ENCODE data around the gene CHRNB4. TPM values are rescaled to one million over a fixed set of nuclear protein-coding genes. Genes with fewer than 3 reads are reported as not detected.

The CHRNB4 gene
- polyA plus RNA-seq, 3 donors, result 0.03 TPM; not detected in 1

DNA sequence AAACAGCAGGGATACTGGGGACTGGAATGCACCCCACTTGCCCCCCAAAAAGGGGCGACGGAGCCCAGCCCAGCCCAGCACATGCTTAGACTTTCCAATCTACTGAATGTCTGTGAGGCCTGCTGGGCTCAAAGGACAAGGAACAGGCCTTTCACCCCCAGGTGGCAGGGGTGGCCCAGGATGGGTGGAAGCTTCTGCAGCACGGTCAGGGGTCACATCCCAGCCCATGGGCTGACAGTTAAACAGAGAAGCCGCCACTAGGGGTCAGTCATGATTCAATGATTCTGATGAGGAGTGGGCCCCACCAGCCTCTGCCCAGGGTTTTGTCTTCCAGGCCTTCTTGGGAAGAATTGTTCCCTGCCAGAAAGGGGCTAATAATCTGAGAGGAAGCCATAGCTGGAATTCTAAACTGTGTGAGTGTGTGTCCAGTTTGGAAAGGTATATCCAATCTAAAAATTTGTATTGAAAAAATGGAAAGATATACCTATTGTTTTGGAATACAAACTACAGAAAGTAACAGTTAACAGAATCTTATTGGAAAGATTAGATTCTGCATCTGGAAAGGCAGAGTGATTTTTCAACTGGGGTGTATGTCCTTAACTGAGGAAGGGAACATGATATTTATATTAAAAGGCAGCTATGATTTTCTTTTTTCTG lies 2.2 kb downstream of the CHRNB4 start:
- WGBS, 3 donors, result 44 to 49% (median 47%) methylated on average over 4 of the region's 4 CpGs
- H3K27ac ChIP-seq (ENCODE audit: low read depth, low read length), result no peak overlapping the region

DNA sequence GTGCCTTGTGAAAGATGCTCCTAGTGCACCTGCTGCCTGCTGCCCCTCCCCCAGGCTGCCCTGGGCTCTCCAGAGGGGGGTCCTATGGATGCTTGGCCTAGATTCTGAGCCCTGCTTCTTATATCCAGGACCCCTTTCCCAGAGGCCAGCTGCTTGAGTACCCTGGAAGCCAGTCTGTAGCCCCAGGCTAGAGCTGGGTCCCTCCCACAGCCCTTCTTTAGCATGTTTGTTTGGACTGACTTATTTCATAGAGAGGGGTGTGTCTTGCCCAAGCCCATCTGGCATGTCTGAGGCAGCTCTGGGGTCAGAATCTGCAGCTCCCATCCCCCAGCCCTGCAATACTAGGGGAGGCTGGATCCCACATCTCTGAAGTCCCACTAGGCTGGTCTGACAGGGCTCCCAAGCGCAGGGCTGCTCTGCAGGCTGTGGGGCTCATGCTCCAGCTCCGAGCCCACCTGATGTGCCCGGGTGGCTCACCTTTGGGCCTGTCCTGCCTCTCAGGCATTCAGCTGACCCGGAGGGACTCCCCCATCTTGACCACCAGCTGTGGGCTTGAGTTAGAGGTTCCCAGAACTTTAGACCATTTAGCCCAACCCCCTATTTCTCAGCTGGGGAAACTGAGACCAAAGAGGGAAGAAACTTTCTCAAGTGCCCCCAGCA lies 3.1 kb downstream of the CHRNB4 start:
- WGBS, 3 donors, result 77 to 87% (median 81%) methylated on average over 4 of the region's 4 CpGs
- no peak overlapping the region for H3K27ac ChIP-seq (ENCODE audit: low read depth, low read length)

- WGBS, 3 donors, result 85 to 89% (median 87%) methylated on average over 2 of the region's 2 CpGs
- no peak overlapping the region for H3K27ac ChIP-seq (ENCODE audit: low read depth, low read length)
Observed at GRCh38 chr15:78636378-78636859, 4.6 kb downstream of the CHRNB4 start.

DNA sequence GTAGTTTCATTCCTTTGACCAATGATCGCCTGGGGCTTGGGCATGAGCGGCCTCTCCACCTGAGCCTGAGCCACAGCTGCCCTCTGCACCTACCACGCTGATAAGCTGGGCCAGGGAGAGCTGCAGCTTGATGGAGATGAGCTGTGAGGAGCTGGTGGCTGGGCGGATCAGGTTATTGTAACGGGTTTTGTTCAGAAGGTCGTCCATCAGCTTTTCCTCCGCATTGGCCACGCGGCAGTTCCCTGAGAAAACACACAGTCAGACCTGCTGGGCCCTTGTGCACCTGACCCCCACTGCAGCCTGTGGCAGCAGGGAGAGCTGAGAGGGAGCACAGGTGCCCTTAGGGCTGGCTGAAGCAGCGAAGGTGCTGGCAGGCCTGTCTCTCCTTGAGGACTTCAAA lies 5.7 kb downstream of the CHRNB4 start:
- H3K27ac ChIP-seq (ENCODE audit: low read depth, low read length), result no peak overlapping the region
- 76 to 96% (median 90%) methylated on average over 10 of the region's 10 CpGs for WGBS, 3 donors

GRCh38 chr15:78634210-78635145 lies 6.5 kb downstream of the CHRNB4 start:
- 80 to 87% (median 81%) methylated on average over 12 of the region's 12 CpGs for WGBS, 3 donors
- no peak overlapping the region for H3K27ac ChIP-seq (ENCODE audit: low read depth, low read length)

- 85 to 93% (median 92%) methylated on average over 2 of the region's 2 CpGs for WGBS, 3 donors
Observed at GRCh38 chr15:78633348-78633747, 7.7 kb downstream of the CHRNB4 start.

DNA sequence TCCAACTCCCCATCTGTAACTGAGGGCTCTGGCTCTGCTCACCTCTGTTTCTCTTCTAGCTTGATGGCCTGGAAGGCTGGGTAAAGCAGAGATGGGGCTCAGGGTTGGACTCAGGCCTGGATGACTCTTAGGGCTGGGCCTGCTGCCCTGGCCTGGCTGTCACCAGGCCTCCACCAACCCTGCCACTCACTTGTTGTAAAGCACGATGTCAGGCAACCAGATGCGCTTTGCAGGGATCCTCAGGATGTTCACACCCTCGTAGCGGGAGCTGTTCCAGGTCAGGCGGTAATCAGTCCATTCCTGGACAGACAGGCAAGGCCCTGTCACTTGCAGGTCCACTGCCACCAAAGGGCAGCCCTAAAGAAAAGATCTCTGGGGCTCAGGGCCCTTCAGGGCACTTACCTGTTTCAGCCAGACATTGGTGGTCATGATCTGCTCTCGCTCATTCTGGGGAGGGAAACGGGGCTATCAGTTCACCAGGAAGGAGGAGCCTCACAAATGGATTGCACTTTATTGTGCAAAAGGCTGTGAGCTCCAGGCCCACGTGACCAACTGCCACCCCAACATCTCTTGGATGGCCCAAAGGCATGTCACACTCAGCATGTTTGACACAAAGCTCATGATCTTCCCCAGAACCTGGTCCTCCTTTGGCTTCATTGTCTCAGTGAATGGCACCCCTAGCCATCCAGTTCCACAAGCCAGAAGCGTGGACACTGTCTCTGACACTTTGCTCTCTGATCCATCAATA lies 9.9 kb downstream of the CHRNB4 start:
- H3K27ac ChIP-seq (ENCODE audit: low read depth, low read length), result no peak overlapping the region
- WGBS, 3 donors, result 78 to 85% (median 78%) methylated on average over 9 of the region's 9 CpGs

More at GRCh38 chr15:78633348-78633747, 7.7 kb downstream of the CHRNB4 start:
- H3K27ac ChIP-seq (ENCODE audit: low read depth, low read length), result no peak overlapping the region

DNA sequence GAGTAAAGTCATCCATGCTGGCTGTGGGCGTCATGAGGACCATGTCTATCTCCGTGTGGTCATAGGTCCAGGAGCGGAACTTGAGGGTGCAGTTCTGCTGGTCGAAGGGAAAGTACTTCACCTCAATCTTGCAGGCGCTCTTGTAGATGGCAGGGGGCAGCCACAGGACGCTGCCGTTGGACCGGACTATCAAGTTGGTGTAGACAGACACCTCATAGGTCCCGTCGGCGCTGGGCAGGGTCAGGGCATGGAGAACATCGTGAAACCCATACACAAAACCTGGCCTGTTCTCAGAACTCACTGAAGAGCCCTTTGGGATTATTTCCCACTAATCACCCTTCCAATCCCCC lies 11.3 kb downstream of the CHRNB4 start:
- no peak overlapping the region for H3K27ac ChIP-seq (ENCODE audit: low read depth, low read length)
- 89 to 95% (median 91%) methylated on average over 12 of the region's 12 CpGs for WGBS, 3 donors

DNA sequence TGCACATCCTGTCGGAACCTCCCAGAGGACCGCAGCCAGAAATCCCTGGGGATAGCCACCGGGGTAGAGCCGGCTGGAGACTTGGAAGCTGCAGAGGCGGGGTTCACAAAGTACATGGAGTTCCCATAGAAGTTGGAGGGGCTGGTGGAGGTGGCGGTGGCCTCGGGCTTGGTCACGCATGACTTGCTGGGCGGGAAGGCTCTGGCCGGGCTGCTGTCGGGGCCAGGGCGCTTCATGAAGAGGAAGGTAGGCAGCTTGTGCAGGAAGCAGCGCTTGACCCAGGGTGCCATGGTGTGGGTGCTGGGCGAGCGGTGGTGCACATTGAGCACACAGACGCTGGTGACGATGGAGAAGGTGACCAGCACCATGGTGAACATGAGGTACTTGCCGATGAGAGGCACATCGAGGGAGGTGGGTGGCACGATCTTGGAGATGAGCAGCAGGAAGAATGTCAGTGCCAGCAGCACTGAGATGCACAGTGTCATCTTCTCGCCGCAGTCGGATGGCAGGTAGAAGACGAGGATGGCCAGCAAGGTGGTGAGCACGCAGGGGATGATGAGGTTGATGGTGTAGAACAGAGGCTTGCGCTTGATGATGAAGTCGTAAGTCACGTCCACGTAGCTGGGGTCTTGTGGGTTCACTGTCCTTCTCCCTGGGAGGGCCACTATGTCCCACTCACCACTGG lies 11.8 kb downstream of the CHRNB4 start:
- WGBS, 3 donors, result 86 to 92% (median 91%) methylated on average over 29 of the region's 29 CpGs
- no peak overlapping the region for H3K27ac ChIP-seq (ENCODE audit: low read depth, low read length)

DNA sequence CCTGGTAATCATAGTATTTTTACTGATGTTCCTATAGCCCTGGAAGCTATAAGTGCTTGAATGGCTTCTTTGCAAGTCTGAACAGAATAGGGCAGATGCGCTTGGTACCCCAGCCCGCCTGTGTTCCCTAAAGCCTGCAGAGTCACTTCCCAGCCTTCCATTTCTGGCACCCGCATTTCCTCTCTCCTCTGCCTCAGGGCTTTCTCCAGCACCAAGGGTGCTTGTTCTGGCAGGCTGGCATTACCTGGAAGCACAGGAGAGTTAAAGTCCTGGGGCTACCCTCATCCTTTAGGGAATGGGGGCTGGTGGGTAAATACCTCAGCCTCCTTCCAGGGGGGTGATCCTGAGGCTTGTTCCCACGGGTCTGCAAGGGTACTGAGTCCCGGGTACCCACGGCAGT lies 12.8 kb downstream of the CHRNB4 start:
- no peak overlapping the region for H3K27ac ChIP-seq (ENCODE audit: low read depth, low read length)
- WGBS, 3 donors, result 66 to 80% (median 76%) methylated on average over 6 of the region's 6 CpGs

- 64 to 77% (median 72%) methylated on average over 8 of the region's 8 CpGs for WGBS, 3 donors
Observed at GRCh38 chr15:78627348-78627747, 13.7 kb downstream of the CHRNB4 start.

DNA sequence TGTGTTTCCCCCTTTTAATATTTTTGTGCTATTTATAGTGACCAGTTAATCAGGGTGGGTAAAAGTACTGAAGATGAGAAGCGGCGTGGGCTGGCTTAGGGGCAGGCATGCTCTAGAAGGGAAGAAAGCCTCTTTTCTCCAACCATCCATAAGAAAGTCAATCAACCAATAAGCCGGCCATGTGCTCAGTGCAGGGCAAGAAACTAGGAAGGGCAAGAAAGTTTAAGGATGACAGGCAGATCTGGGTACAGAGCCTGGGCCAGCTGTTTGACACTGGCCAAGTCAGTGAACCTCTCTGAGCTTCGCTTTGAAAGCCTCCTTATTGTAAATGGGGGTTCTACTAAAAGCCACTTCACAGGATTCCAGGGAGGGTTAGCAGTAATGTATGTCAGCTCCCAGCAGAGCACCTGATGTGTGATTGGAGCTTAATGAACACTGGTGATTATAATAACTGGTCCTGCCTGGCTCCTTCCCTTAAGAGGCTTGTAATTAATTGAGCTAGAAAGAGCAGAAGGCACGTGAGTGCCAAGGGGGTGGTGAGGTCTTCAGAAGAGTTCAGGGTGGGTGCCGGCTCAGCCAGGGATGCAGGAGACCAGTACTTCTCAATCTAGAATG lies 14.5 kb downstream of the CHRNB4 start:
- WGBS, 3 donors, result 78 to 86% (median 85%) methylated on average over 6 of the region's 6 CpGs
- H3K27ac ChIP-seq (ENCODE audit: low read depth, low read length), result no peak overlapping the region

More at GRCh38 chr15:78627348-78627747, 13.7 kb downstream of the CHRNB4 start:
- H3K27ac ChIP-seq (ENCODE audit: low read depth, low read length), result no peak overlapping the region

- H3K27ac ChIP-seq (ENCODE audit: low read depth, low read length), result no peak overlapping the region
- WGBS, 3 donors, result 70 to 77% (median 75%) methylated on average over 12 of the region's 12 CpGs
Observed at GRCh38 chr15:78625606-78626280, 15.3 kb downstream of the CHRNB4 start.

DNA sequence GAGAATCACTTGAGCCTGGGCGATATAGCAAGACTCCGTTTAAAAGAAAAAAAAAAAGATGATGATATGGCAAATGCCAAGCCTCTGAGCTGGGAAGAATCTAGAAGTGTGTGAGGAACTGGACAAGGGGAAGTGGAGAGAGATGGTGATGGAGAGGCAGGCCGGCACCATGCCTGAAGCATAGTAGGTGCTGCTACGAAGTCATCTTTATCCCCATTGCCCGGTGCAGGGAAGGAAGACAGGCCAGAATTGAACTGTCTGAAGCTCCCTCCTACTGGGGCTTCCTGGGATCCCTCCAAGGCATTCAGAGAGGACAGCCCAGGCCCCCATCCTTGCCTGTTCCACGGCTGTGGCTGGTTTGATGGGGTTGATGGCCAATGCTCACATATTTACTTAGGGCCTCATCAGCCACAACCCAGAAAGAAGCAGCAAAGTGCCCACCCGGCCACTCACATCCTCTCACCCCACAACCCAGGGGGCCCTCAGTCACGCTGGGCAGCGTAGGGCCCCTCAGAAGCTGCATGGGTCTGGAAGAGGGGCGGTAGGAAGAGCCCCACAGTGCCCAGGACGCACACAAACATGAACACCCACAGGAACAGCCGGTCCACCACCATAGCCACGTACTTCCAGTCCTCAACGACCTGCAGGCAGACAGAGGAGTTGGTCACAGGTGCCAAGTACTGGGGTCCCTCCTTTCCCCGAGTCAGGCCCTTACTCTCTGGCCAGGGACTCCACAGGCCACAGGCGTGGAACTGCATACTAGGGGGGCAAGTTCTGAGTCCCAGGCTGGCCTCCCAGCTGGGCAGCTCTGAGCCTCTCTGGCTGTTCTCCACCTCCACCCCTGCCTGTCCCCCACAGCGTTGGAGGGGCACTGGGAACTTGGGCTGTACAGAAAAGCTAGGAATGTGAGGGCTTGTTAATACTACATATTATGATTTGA lies 16.1 kb downstream of the CHRNB4 start:
- WGBS, 3 donors, result 80 to 87% (median 83%) methylated on average over 17 of the region's 17 CpGs
- H3K27ac ChIP-seq (ENCODE audit: low read depth, low read length), result no peak overlapping the region

DNA sequence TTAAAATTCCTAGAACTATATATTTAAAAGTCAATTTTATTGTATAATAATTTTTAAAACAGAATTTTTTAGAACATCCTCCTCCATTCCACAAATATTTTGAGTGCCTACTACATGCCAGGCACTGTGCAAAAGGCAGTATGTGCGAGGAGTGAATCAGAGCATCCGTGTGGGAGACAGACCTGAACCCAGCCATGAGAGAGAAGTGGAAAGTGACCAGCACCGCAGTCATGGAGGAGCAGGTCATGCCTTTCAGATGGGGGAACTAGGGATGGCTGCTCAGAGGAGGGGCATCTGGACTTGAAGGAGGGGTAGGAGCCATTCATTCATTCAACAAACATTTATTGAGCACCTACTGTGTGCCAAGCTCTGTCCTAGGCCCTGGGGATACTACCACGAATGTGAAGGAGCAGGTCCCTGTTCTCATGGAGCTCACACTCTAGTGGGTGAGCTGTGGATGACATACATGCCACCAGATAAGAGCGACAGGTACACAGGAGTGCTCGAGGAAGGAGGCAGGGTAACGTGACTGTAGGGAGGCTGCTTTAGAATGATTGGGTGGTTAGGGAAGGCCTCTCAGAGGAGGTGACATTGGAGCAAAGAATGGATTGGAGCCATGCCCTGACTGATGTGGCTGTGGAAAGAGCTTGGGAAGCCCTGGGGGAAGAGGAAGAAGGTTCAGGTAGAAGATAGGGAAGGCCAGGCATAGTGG lies 17.1 kb downstream of the CHRNB4 start:
- 81 to 86% (median 84%) methylated on average over 7 of the region's 7 CpGs for WGBS, 3 donors
- H3K27ac ChIP-seq (ENCODE audit: low read depth, low read length), result no peak overlapping the region

All from adipose tissue (tissue), 3 donors.